ENCODE results near the gene ACO2. TPM values are rescaled to one million over a fixed set of nuclear protein-coding genes. Genes with fewer than 3 reads are reported as not detected.

Gene ACO2
- total RNA-seq, 6 donors from 2014 or later: 51.3 to 102 (median 83.4) TPM

DNA sequence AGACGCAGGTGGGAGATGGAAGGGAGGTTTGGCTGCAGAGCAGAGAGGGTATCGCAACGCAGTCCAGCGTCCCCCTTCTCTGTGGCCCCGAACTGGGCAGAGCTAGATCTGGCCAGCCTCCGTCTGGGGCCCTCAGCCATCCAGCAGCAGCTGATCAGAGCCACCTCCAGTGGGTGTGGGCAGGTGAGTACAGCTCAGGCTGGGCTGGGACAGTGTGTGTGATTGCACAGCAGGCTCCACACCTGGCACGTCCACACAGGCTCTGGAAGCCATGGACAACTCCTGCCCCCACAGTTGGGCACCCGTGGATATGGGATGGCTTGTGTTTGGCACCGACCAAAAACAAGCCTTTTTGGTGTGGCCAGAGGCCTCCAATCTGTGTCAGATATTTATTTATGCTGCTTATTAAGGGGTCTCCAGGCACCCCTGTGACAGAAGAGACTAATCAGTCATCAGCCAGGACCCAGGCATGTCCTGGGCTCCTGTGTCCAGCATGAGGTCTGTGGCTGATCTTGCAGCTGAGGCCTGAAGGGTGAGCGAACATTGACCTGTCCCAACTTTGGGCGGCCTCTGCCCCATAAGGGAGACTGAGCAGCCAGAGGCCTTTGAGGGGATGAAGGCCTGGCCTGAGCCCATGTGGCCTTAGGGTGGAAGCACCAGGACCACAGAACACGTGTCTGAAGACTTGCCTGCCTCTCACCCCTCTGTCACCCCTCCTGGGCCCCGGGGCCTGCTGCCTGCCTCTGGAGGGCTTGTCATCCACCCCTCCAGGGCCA lies 56.7 kb downstream of the ACO2 start:
- no peaks in the 10 kb centered on the region for H3K9me3 ChIP-seq
- TF ChIP-seq POLR2AphosphoS5 (IDR thresholded peaks at IDR 0.05) (no peak), POLR2A (IDR thresholded peaks at IDR 0.05) (no peak), EP300 (IDR thresholded peaks at IDR 0.05) (no peak)
- TF ChIP-seq, protein P1, sequence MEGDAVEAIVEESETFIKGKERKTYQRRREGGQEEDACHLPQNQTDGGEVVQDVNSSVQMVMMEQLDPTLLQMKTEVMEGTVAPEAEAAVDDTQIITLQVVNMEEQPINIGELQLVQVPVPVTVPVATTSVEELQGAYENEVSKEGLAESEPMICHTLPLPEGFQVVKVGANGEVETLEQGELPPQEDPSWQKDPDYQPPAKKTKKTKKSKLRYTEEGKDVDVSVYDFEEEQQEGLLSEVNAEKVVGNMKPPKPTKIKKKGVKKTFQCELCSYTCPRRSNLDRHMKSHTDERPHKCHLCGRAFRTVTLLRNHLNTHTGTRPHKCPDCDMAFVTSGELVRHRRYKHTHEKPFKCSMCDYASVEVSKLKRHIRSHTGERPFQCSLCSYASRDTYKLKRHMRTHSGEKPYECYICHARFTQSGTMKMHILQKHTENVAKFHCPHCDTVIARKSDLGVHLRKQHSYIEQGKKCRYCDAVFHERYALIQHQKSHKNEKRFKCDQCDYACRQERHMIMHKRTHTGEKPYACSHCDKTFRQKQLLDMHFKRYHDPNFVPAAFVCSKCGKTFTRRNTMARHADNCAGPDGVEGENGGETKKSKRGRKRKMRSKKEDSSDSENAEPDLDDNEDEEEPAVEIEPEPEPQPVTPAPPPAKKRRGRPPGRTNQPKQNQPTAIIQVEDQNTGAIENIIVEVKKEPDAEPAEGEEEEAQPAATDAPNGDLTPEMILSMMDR (IDR thresholded peaks at IDR 0.05): no peak
- H3K27me3 ChIP-seq: no peaks in the 10 kb centered on the region
- WGBS, 2 donors: 70 to 90% methylated on average over 3 to 13 of the region's 13 CpGs
- H3K27ac ChIP-seq: peak overlapping the region; percentile 64 to 83 (median 80)
- peak in 1 of 2 donors; percentile 48 for DNase-seq
- ATAC-seq (ENCODE audit: low FRiP score in 2 of 2): no peak
- H3K4me3 ChIP-seq: no peak overlapping the region
- H3K4me1 ChIP-seq: peaks cover 10 to 33% (median 27%) of the 10 kb centered on the region in 4 donors
- peaks cover 17 to 73% (median 57%) of the 10 kb centered on the region in 4 donors for H3K36me3 ChIP-seq

DNA sequence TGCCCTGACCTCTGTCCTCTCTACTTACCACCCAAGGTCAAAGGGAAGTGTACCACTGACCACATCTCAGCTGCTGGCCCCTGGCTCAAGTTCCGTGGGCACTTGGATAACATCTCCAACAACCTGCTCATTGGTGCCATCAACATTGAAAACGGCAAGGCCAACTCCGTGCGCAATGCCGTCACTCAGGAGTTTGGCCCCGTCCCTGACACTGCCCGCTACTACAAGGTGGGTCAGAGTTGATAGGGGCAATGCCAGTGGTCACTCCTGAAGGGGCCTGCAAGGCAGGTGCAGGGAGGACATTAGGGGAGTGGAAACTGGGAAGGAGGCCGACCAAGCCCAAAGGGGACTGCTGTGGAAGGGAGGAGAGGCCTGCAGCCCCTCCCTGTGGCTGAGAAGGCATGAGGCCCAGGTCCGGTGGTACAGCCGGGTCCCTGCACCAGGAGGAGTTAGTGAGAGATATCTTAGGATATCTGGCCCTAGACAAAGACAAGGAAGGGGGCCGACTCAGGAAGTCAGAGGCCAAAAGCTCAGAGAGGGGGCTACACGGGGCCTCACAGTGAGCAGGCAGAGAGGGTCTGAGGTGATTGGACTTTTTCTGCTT lies 57.4 kb downstream of the ACO2 start:
- WGBS, 2 donors: 76 to 82% methylated on average over 12 of the region's 12 CpGs
- ATAC-seq (ENCODE audit: low FRiP score in 2 of 2) (no peak), DNase-seq (no peak)
- H3K9me3 ChIP-seq: no peaks in the 10 kb centered on the region
- H3K27me3 ChIP-seq: no peaks in the 10 kb centered on the region
- peak overlapping the region; percentile 32 to 83 (median 61) for H3K27ac ChIP-seq
- no peak overlapping the region for H3K4me3 ChIP-seq
- peaks cover 10 to 33% (median 27%) of the 10 kb centered on the region in 4 donors for H3K4me1 ChIP-seq
- TF ChIP-seq POLR2AphosphoS5 (IDR thresholded peaks at IDR 0.05): no peak
- no peak for TF ChIP-seq EP300 (IDR thresholded peaks at IDR 0.05)
- TF ChIP-seq POLR2A (IDR thresholded peaks at IDR 0.05): no peak
- TF ChIP-seq, protein P1 (IDR thresholded peaks at IDR 0.05): no peak
- H3K36me3 ChIP-seq: peaks cover 24 to 79% (median 64%) of the 10 kb centered on the region in 4 donors

DNA sequence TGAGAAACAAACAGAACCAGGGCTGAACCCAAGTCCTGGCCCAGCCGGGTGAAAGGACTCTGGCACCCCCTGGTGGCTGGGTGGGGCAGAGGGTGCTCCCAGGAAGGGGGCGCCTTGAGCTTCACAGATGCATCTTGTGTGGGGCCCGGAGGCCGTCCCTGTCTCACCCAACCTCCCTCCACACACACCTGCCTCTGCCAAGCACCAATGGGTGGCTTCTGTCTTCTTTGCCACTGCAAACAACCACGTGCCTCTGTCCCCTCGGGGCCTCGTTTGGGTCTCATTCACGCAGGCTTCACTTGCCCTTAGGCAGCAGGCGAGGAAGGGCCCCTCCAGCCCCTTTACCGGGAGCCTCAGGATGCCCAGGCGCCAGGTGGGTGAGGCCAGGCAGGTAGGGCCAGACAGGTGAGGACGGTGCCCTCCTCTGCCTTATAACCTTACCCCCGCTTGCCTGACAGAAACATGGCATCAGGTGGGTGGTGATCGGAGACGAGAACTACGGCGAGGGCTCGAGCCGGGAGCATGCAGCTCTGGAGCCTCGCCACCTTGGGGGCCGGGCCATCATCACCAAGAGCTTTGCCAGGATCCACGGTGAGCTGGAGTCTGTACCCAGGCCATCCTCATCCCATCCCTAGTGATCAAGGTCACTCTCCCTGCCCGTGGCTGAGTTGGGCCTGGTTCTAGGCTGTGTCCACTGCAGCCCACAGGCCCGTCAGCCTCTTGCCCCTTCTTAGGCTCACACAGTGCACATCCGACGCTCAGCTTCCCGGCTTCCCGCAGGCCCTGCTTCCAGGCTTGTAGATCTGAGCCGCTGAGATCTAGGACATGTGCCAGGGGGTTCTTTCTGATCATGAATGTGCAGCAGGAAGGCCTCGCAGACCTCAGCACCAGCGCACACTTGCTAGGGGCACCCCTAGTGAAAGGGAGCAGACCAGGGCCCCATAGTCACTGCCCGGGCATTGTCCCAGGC lies 58.2 kb downstream of the ACO2 start:
- H3K27ac ChIP-seq: peak overlapping the region in 3 of 4 donors; percentile 40 to 83 (median 82)
- TF ChIP-seq POLR2AphosphoS5 (IDR thresholded peaks at IDR 0.05): no peak
- TF ChIP-seq, protein P1 (IDR thresholded peaks at IDR 0.05): peak; percentile 62 to 85 (median 74)
- ATAC-seq (ENCODE audit: low FRiP score in 2 of 2) (peak; percentile 44 to 55), DNase-seq (peak in 1 of 2 donors; percentile 84)
- no peaks in the 10 kb centered on the region for H3K27me3 ChIP-seq
- WGBS, 2 donors: 81 to 85% methylated on average over 16 to 32 of the region's 32 CpGs
- H3K9me3 ChIP-seq: no peaks in the 10 kb centered on the region
- H3K4me3 ChIP-seq: no peak overlapping the region
- H3K36me3 ChIP-seq: peaks cover 26 to 87% (median 71%) of the 10 kb centered on the region in 4 donors
- H3K4me1 ChIP-seq: peaks cover 10 to 33% (median 27%) of the 10 kb centered on the region in 4 donors

DNA sequence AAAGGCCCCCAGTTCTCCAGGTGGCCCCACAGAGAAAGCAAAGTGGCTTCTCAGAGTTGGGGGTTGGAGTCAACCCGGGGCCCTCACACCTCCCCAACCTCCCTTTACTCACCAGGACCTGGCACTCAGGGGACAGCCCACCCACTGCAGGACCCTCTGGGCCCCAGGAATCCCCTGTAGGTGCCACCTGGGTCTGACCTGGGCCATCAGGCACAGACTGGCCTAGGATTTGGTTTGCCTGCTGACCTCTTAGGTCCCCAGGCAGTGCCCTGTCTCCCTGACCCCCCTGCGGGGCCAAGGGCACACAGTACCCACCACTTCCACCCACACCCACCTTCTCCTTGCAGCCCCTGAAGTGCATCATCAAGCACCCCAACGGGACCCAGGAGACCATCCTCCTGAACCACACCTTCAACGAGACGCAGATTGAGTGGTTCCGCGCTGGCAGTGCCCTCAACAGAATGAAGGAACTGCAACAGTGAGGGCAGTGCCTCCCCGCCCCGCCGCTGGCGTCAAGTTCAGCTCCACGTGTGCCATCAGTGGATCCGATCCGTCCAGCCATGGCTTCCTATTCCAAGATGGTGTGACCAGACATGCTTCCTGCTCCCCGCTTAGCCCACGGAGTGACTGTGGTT lies 59.3 kb downstream of the ACO2 start:
- Histone ChIP-seq H3K9me3 (no peaks in the 10 kb centered on the region), H3K4me3 (no peak overlapping the region), H3K27ac (no peak overlapping the region), H3K4me1 (peaks cover 10 to 33% (median 24%) of the 10 kb centered on the region in 4 donors), H3K27me3 (no peaks in the 10 kb centered on the region), H3K36me3 (peaks cover 26 to 90% (median 79%) of the 10 kb centered on the region in 4 donors)
- WGBS, 2 donors: 86 to 91% methylated on average over 8 to 14 of the region's 16 CpGs
- peak in 1 of 2 donors; percentile 63 for DNase-seq
- TF ChIP-seq EP300 (IDR thresholded peaks at IDR 0.05) (no peak), POLR2A (IDR thresholded peaks at IDR 0.05) (no peak), POLR2AphosphoS5 (IDR thresholded peaks at IDR 0.05) (no peak)
- TF ChIP-seq, protein P1 (IDR thresholded peaks at IDR 0.05): no peak
- no peak for ATAC-seq (ENCODE audit: low FRiP score in 2 of 2)

Data from upper lobe of left lung (tissue), 6 donors.